ENCODE measurements around the gene FGF23.
"Not testable (repeated sequence)": the region's sequence is repeated elsewhere in the genome, so short reads cannot be mapped to it uniquely, and the experiment has no call there.

FGF23 gene

GRCh38 chr12:4418913-4419312, 39.4 kb upstream of the FGF23 start:
- no peak overlapping the region for H3K4me3 ChIP-seq (replicated peaks; ENCODE audit: low read depth, low read length)
- DNase-seq (ENCODE audit: extremely low read depth, low read depth), result no peak
- no peak for TF ChIP-seq CTCF (IDR thresholded peaks at IDR 0.05; ENCODE audit: low read depth, low read length, missing control alignments)

GRCh38 chr12:4417936-4418335, 38.4 kb upstream of the FGF23 start:
- DNase-seq (ENCODE audit: extremely low read depth, low read depth), result no peak
- TF ChIP-seq CTCF (IDR thresholded peaks at IDR 0.05; ENCODE audit: low read depth, low read length, missing control alignments), result no peak
- H3K4me3 ChIP-seq (replicated peaks; ENCODE audit: low read depth, low read length), result no peak overlapping the region

GRCh38 chr12:4417455-4417854, 37.9 kb upstream of the FGF23 start:
- no peak for DNase-seq (ENCODE audit: extremely low read depth, low read depth)
- H3K4me3 ChIP-seq (replicated peaks; ENCODE audit: low read depth, low read length), result no peak overlapping the region
- no peak for TF ChIP-seq CTCF (IDR thresholded peaks at IDR 0.05; ENCODE audit: low read depth, low read length, missing control alignments)

GRCh38 chr12:4416276-4416675, 36.8 kb upstream of the FGF23 start:
- no peak for TF ChIP-seq CTCF (IDR thresholded peaks at IDR 0.05; ENCODE audit: low read depth, low read length, missing control alignments)
- no peak for DNase-seq (ENCODE audit: extremely low read depth, low read depth)
- H3K4me3 ChIP-seq (replicated peaks; ENCODE audit: low read depth, low read length), result no peak overlapping the region

GRCh38 chr12:4412465-4412864, 33.0 kb upstream of the FGF23 start:
- DNase-seq (ENCODE audit: extremely low read depth, low read depth), result peak; percentile 48
- H3K4me3 ChIP-seq (replicated peaks; ENCODE audit: low read depth, low read length), result no peak overlapping the region
- TF ChIP-seq CTCF (IDR thresholded peaks at IDR 0.05; ENCODE audit: low read depth, low read length, missing control alignments), result no peak

- no peak for TF ChIP-seq CTCF (IDR thresholded peaks at IDR 0.05; ENCODE audit: low read depth, low read length, missing control alignments)
- no peak for DNase-seq (ENCODE audit: extremely low read depth, low read depth)
- H3K4me3 ChIP-seq (replicated peaks; ENCODE audit: low read depth, low read length), result no peak overlapping the region
Observed at GRCh38 chr12:4412056-4412455, 32.5 kb upstream of the FGF23 start.

- no peak overlapping the region for H3K4me3 ChIP-seq (replicated peaks; ENCODE audit: low read depth, low read length)
- no peak for DNase-seq (ENCODE audit: extremely low read depth, low read depth)
- no peak for TF ChIP-seq CTCF (IDR thresholded peaks at IDR 0.05; ENCODE audit: low read depth, low read length, missing control alignments)
Observed at GRCh38 chr12:4407136-4407535, 27.6 kb upstream of the FGF23 start.

GRCh38 chr12:4404877-4405637, 25.5 kb upstream of the FGF23 start:
- H3K4me3 ChIP-seq (replicated peaks; ENCODE audit: low read depth, low read length); DNase-seq (ENCODE audit: extremely low read depth, low read depth): not testable (repeated sequence)
